ENCODE results near the gene SOX15.
A peak's percentile ranks its signal among the peaks of the same experiment; 100 is the strongest.

SOX15 gene

DNA sequence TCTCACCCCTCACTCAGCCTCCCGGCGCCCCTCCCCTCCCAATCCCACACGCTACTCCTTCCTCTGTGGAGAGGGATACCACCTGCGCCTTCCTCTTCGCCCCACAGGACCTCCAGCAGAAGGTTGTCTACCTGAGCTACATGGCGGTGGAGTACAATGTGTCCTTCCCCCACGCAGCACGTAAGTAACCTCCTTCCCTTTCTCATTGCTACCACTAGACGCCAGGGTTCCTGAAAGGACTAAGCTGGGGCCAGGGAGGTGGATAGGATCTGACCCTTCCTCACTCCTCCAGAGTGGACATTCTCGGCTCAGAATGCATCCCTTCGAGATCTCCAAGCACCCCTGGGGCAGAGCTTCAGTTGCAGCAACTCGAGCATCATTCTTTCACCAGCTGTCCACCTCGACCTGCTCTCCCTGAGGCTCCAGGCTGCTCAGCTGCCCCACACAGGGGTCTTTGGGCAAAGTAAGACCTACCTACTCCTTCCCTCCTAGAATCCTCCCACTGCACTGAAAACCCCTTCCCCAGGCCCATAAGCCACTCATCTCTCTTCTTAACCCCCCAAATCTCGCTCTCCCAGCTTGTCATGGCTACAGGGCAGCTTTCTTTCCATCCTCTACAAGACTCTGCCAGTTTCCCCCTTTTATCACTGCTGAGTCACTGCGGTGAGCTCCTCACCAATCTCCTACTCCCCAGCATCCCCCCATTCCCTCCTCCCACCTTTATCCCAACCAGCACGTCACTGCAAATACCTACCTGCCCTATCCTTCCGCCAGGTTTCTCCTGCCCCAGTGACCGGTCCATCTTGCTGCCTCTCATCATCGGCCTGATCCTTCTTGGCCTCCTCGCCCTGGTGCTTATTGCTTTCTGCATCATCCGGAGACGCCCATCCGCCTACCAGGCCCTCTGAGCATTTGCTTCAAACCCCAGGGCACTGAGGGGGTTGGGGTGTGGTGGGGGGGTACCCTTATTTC lies 9.0 kb downstream of the SOX15 start:
- Histone ChIP-seq H3K27ac (ENCODE audit: low read length) (no peak overlapping the region), H2AFZ (ENCODE audit: low read length) (no peak overlapping the region), H3F3A (ENCODE audit: insufficient read depth, low read length) (peaks cover 56% of the 10 kb centered on the region), H3K4me1 (ENCODE audit: low read length) (peaks cover 54% of the 10 kb centered on the region), H4K20me1 (ENCODE audit: insufficient read depth, low read length) (peaks cover 28% of the 10 kb centered on the region), H3K9me2 (replicated peaks; ENCODE audit: insufficient read depth, low read length) (no peaks in the 10 kb centered on the region), H3K4me2 (ENCODE audit: low read depth, low read length) (no peak overlapping the region), H3K27me3 (replicated peaks; ENCODE audit: insufficient read depth, low read length) (no peaks in the 10 kb centered on the region), H3K36me3 (replicated peaks; ENCODE audit: insufficient read depth, low read length) (peaks cover 18% of the 10 kb centered on the region; the same call in 1 of the 2 replicates), H3K4me3 (ENCODE audit: low read length) (no peak overlapping the region), H3K9me3 (replicated peaks; ENCODE audit: insufficient read depth, low read length) (no peaks in the 10 kb centered on the region), H3K9ac (ENCODE audit: low read length) (no peak overlapping the region), H3K79me2 (ENCODE audit: low read length) (peaks cover 69% of the 10 kb centered on the region)
- no peak for TF ChIP-seq EZH2phosphoT487 (IDR thresholded peaks at IDR 0.05; ENCODE audit: low read length)
- TF ChIP-seq, protein P1, sequence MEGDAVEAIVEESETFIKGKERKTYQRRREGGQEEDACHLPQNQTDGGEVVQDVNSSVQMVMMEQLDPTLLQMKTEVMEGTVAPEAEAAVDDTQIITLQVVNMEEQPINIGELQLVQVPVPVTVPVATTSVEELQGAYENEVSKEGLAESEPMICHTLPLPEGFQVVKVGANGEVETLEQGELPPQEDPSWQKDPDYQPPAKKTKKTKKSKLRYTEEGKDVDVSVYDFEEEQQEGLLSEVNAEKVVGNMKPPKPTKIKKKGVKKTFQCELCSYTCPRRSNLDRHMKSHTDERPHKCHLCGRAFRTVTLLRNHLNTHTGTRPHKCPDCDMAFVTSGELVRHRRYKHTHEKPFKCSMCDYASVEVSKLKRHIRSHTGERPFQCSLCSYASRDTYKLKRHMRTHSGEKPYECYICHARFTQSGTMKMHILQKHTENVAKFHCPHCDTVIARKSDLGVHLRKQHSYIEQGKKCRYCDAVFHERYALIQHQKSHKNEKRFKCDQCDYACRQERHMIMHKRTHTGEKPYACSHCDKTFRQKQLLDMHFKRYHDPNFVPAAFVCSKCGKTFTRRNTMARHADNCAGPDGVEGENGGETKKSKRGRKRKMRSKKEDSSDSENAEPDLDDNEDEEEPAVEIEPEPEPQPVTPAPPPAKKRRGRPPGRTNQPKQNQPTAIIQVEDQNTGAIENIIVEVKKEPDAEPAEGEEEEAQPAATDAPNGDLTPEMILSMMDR (IDR thresholded peaks at IDR 0.05; ENCODE audit: low read length): no peak
- TF ChIP-seq EZH2 (optimal IDR thresholded peaks at IDR 0.05; ENCODE audit: low read depth, low read length): no peak
- DNase-seq: no peak

DNA sequence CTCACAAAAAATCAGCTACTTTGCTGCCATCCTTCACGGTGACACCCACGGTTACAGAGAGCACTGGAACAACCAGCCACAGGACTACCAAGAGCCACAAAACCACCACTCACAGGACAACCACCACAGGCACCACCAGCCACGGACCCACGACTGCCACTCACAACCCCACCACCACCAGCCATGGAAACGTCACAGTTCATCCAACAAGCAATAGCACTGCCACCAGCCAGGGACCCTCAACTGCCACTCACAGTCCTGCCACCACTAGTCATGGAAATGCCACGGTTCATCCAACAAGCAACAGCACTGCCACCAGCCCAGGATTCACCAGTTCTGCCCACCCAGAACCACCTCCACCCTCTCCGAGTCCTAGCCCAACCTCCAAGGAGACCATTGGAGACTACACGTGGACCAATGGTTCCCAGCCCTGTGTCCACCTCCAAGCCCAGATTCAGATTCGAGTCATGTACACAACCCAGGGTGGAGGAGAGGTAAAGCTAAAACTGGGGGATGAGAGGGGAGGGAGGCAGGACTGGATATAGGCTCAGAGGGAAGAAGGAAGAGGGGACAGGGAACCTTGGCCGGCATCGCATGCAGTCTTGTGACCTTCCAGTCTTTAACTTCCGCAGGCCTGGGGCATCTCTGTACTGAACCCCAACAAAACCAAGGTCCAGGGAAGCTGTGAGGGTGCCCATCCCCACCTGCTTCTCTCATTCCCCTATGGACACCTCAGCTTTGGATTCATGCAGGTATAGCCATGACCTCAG lies 9.9 kb downstream of the SOX15 start:
- Histone ChIP-seq H4K20me1 (ENCODE audit: insufficient read depth, low read length) (peaks cover 37% of the 10 kb centered on the region), H3K9me2 (replicated peaks; ENCODE audit: insufficient read depth, low read length) (no peaks in the 10 kb centered on the region), H3K4me1 (ENCODE audit: low read length) (peaks cover 63% of the 10 kb centered on the region), H3K36me3 (replicated peaks; ENCODE audit: insufficient read depth, low read length) (peaks cover 24% of the 10 kb centered on the region), H3F3A (ENCODE audit: insufficient read depth, low read length) (peaks cover 64% of the 10 kb centered on the region), H3K79me2 (ENCODE audit: low read length) (peaks cover 69% of the 10 kb centered on the region), H2AFZ (ENCODE audit: low read length) (no peak overlapping the region), H3K9ac (ENCODE audit: low read length) (peak overlapping the region; percentile 53), H3K27ac (ENCODE audit: low read length) (peak overlapping the region; percentile 85), H3K4me2 (ENCODE audit: low read depth, low read length) (peak overlapping the region; percentile 52), H3K9me3 (replicated peaks; ENCODE audit: insufficient read depth, low read length) (no peaks in the 10 kb centered on the region), H3K4me3 (ENCODE audit: low read length) (no peak overlapping the region), H3K27me3 (replicated peaks; ENCODE audit: insufficient read depth, low read length) (no peaks in the 10 kb centered on the region)
- TF ChIP-seq EZH2phosphoT487 (IDR thresholded peaks at IDR 0.05; ENCODE audit: low read length) (no peak), EZH2 (optimal IDR thresholded peaks at IDR 0.05; ENCODE audit: low read depth, low read length) (no peak)
- TF ChIP-seq, protein P1 (IDR thresholded peaks at IDR 0.05; ENCODE audit: low read length): no peak
- peak; percentile 18 for DNase-seq

DNA sequence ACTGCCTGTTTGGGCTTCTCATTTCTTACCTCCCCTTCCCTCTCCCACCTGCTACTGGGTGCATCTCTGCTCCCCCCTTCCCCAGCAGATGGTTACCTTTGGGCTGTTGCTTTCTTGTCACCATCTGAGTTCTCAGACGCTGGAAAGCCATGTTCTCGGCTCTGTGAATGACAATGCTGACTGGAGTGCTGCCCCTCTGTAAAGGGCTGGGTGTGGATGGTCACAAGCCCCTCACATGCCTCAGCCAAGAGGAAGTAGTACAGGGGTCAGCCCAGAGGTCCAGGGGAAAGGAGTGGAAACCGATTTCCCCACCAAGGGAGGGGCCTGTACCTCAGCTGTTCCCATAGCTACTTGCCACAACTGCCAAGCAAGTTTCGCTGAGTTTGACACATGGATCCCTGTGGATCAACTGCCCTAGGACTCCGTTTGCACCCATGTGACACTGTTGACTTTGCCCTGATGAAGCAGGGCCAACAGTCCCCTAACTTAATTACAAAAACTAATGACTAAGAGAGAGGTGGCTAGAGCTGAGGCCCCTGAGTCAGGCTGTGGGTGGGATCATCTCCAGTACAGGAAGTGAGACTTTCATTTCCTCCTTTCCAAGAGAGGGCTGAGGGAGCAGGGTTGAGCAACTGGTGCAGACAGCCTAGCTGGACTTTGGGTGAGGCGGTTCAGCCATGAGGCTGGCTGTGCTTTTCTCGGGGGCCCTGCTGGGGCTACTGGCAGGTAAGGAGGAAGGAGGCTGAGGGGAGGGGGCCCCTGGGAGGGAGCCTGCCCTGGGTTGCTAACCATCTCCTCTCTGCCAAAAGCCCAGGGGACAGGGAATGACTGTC lies 10.7 kb downstream of the SOX15 start, which contains the start of gene CD68:
CD68 (plus strand) TSS at position 638 of the 833 bp plus-strand sequence; CDS start at position 678, 40 bp downstream.
- H3F3A ChIP-seq (ENCODE audit: insufficient read depth, low read length): peaks cover 71% of the 10 kb centered on the region
- peaks cover 45% of the 10 kb centered on the region for H4K20me1 ChIP-seq (ENCODE audit: insufficient read depth, low read length)
- peak within 1 kb of the TSS; percentile 52 for H3K4me2 ChIP-seq (ENCODE audit: low read depth, low read length)
- H3K4me1 ChIP-seq (ENCODE audit: low read length): peaks cover 69% of the 10 kb centered on the region
- TF ChIP-seq, protein P1 (IDR thresholded peaks at IDR 0.05; ENCODE audit: low read length): no peak
- TF ChIP-seq EZH2phosphoT487 (IDR thresholded peaks at IDR 0.05; ENCODE audit: low read length) (no peak), EZH2 (optimal IDR thresholded peaks at IDR 0.05; ENCODE audit: low read depth, low read length) (no peak)
- no peak within 1 kb of the TSS for H2AFZ ChIP-seq (ENCODE audit: low read length)
- H3K4me3 ChIP-seq (ENCODE audit: low read length): no peak within 1 kb of the TSS
- no peaks in the 10 kb centered on the region for H3K9me2 ChIP-seq (replicated peaks; ENCODE audit: insufficient read depth, low read length)
- peak within 1 kb of the TSS; percentile 85 for H3K27ac ChIP-seq (ENCODE audit: low read length)
- peaks cover 31% of the 10 kb centered on the region for H3K36me3 ChIP-seq (replicated peaks; ENCODE audit: insufficient read depth, low read length)
- peak within 1 kb of the TSS; percentile 53 for H3K9ac ChIP-seq (ENCODE audit: low read length)
- peak; percentile 81 for DNase-seq
- H3K27me3 ChIP-seq (replicated peaks; ENCODE audit: insufficient read depth, low read length): no peaks in the 10 kb centered on the region
- no peaks in the 10 kb centered on the region for H3K9me3 ChIP-seq (replicated peaks; ENCODE audit: insufficient read depth, low read length)
- peaks cover 69% of the 10 kb centered on the region for H3K79me2 ChIP-seq (ENCODE audit: low read length)
